ENCODE results near the gene FBRS. TPM values are rescaled to one million over a fixed set of nuclear protein-coding genes. Genes with fewer than 3 reads are reported as not detected.
"Not testable (repeated sequence)": the region's sequence is repeated elsewhere in the genome, so short reads cannot be mapped to it uniquely, and the experiment has no call there.

The FBRS gene
- total RNA-seq, 1 donor from 2014 or later: 11.5 TPM

- DNase-seq: no peak
These were observed 7.1 kb downstream of the FBRS start for GRCh38 chr16:30665155-30665829.

- no peak for DNase-seq
These were observed 7.6 kb downstream of the FBRS start for GRCh38 chr16:30665830-30666190.

DNA sequence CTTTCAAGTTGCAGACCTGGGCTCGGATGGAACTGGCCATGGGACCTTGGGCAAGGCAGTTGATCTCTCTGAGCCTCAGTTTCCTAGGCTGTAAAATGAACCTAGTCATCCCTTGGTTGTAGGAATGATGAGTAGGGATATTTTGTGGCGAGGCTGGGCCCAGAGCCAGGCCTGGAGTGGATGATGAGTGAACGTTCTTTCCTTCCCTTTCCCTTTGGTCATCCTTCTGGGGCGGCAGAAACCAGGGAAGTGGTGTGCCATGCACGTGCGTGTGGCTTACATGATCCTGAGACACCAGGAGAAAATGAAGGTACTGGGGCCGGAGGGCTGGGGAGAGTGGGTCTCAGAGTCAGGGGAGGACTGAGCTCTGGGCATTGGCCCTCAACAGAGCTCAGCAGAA, 8.4 kb downstream of the FBRS start:
- DNase-seq: no peak

- DNase-seq: no peak
These were observed 9.2 kb downstream of the FBRS start for GRCh38 chr16:30667361-30667905.

GRCh38 chr16:30668393-30668792, 10.2 kb downstream of the FBRS start:
- DNase-seq: no peak

DNA sequence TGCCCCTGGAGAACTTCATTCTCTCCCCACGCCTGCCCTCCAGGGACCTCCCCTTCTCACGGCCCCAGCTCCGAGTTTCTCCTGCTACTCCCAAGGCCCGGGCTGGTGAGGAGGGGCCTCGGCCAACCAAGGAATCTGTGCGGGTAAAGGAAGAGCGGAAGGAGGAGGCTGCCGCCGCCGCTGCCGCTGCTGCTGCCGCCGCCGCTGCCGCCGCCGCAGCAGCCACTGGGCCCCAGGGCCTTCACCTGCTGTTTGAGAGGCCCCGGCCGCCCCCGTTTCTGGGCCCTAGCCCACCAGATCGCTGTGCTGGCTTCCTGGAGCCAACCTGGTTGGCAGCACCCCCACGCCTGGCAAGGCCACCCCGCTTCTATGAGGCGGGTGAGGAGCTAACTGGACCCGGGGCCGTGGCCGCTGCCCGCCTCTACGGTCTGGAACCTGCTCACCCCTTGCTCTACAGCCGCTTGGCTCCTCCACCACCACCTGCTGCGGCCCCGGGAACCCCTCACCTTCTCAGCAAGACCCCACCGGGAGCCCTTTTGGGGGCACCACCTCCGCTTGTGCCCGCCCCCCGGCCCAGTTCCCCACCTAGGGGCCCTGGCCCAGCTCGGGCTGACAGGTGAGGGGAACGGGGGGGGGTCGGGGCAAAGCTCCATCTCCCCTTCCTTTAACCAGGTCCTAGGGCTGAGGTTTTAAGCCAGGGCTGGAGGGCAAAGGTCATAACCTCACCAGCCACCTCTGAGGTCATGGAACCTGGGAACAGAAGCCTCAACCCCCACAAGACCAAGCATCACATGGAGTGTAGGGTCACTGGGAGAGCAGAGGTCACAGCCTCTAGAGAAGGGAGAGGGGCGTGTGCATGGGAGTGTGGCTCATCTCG, 11.0 kb downstream of the FBRS start:
- DNase-seq: no peak

- no peak for DNase-seq
These were observed 11.9 kb downstream of the FBRS start for GRCh38 chr16:30669903-30670824.

DNA sequence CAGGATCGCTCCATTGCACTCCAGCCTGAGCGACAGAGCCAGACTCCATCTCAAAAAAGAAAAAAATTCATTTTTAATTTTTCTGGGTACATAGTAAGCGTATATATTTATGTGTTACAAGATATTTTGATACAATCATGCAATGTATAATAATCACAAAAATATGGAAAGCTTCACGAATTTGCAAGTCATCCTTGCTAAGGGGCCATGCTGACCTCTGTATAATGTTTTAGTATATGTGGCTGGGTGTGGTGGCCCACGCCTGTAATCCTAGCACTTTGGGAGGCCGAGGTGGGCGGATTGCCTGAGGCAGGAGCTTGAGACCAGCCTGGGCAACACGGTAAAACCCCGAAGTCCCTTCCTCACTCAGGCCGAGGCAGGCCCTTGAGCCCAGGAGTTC, 16.9 kb downstream of the FBRS start:
- DNase-seq: no peak

DNA sequence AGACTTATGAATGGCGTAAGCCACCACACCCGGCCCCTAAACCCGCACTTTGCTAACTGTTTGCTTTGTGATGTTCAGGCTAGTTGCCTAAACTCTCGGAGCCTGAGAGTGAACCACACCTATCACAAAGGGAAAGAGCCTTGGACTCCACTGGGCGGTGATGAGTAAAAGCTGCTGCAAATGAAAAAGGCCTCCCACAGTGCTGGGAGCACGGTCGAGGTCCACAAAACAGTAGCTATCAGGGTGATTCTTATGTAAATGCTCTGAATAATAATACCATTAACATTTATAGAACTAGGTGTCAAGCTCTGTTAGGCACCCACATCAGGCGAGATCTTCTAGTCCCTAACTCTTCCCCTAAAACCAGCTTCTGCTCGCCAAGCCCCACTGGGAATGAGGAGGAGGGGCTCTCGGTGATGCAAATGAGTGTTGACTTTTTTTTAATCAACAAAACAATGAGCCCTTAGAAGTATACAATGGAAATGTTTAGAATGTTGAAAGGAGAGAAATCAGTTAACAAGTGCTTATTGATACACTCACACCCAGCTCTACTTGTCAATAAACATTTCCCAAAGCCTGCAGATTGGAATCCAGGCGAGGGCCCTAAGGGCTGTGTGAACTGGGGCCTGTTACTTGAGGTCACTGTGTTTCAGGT, 19.8 kb downstream of the FBRS start:
- DNase-seq: no peak

DNA sequence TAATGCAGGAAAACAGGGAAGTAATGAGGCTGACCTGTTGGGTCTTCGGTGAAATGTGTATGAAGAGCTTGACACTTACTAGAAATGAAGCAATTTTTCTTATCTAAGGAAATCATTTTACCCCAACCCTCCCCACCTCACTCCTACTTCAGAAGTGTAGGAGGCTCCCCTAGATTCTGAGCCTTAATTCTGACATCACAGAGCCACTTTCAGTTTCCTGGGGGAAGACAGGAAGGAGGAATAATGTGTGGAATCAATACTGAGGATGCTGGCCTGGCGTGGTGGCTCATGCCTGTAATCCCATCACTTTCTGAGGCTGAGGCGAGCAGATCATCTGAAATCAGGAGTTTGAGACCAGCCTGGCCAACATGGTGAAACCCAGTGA, 20.3 kb downstream of the FBRS start:
- no peak for DNase-seq

DNA sequence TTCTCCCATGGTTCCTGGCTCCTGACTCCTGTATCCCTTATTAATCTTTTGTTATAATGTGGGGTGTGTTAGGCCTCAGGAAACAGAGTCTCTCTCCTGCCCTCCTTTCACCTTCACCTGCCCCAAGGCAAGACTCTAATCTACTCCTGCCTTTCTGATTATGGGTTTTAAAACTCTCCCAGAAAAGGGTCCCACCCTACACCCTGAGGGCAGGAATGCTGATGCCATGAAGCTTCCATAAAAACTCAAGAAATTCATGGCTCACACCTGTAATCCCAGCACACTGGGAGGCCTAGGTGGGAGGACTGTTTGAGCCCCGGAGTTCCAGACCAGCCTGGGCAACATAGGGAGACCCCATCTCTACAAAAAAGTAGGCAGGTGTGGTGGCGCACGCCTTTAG, 22.1 kb downstream of the FBRS start:
- no peak for DNase-seq

DNA sequence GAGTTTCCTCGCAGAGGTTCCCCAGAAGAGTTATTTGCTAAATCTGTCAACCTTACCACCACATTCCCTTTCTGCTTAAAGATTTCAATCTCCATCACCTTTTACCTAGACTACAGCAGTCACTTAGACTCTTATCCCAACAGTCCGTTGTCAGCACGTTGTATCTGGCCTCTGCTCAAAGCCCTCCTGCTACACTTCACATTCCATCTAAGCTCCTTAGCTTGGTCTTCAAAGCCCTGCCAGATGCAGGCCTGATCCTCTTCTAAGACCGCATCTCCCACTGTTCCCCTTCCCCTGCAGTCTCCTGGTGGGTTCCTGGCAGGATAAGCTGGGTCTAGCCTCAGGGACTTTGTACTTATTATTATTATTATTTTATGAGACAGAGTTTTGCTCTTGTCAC, 30.5 kb downstream of the FBRS start:
- no peak for DNase-seq

DNA sequence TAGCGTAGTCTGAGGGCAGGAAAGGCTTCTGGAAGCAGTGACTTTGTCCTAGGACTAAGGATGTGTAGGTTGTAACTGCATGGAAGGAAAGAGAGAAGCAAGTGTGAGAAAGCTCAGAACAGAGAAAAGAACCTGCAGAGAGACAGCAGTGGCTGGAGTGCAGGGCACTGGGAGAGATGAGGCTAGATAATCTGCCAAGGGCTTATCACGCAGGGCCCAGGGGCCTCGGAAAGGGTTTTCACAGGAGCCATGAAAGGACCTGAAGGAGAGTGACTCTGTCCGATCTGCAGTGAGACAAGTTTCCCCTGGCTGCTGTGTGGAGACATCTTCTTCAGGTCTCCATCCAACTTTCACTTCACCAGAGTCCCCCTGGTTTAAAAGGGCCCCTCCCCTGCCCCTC, 33.7 kb downstream of the FBRS start:
- DNase-seq: no peak

- no peak for DNase-seq
These were observed 34.3 kb downstream of the FBRS start for GRCh38 chr16:30692396-30693064.

GRCh38 chr16:30694926-30695693, 36.9 kb downstream of the FBRS start:
- no peak for DNase-seq

- not testable (repeated sequence) for DNase-seq
These were observed 38.4 kb downstream of the FBRS start for GRCh38 chr16:30696646-30697045.

DNA sequence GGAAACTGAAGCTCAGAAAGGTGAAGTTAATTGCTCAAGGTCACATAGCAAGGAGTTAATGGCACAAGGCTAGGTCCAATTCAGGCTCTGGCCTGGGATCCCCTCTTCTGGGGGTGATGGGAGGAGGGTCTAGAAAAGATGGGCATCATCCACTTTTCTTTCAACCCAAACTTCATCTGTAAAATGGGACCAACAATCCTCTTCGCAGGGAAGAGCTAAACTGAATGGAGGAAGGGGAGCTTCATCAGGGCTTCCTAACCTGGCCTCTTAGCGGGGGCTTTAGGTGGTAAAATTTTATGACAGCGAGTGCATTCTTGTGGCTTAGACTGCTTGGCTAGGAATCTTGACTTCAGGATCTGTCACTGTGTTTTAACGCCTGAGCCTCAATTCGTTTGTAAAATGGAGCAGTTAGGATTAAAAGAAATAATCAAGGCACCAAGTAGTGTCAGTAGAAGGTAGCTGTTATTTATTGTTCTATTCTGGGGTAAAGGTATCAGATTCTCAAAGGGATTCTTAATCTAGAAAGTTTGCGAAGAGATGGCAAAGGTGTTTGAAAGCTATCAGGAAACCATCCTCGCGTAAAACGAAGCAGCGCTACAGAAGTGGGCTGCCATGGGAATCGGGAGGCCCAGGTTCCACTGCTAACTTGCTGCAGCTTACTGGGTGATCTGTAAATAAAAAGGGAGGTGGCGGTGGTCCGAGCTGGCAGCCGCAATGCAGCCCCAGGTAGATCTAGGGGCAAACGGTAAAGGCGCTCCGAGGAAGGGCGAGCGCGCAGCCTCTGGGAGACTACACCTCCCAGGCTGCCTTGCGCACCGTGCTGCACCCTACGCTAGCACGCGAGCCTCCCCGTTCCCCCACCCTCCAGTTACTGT, 39.3 kb downstream of the FBRS start:
- DNase-seq: peak; percentile 95

DNA sequence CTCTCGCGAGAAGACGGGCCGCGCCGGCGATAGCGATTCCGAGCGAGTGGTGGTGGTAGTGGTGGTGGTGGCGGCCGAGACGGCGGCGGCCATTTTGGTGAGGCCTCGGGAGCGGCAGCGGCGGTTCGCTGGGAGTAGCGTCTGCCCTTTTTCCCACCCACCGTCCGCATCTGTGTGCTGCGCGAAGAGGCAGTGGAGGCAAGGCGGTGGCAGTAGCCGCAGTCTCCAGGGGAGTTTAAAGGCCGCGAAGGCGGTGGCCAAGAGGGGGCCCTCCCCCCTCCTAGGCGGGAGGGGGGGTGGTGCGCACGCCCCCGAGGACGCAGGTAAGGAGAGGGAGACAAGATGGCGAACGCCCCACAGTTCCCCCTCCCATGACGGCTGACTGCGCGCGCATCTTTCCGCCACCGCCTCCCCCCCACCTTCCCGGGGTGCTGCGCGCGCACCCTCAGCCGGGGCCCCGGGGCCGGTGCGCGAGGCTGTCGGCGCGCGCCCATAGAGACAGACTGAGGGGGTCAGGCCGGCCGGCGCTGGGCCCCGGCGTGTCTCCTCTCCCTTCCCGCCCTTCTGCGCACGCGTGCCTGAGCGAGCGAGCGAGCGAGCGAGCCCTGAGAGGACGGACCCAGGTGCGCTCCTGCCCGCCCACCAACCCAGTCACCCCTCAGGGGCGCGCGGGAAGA, 40.0 kb downstream of the FBRS start:
- peak; percentile 85 for DNase-seq
